NT2/D1 (cell line): ENCODE data around the gene CERS6.

Source experiments
- DNase-seq: peaks from one replicate; pipeline ENCODE4 v3.0.0-alpha.2; 2011; ENCODE audit warnings: low read depth, low spot score
- H3K27me3 ChIP-seq: 2 replicates; pipeline ENCODE4 v1.6.0; 2011; ENCODE audit warnings: mild to moderate bottlenecking; ENCODE audit not compliant: insufficient read length, insufficient read depth
- H3K36me3 ChIP-seq: 2 replicates; pipeline ENCODE4 v1.6.1; 2011; ENCODE audit warnings: mild to moderate bottlenecking, low read length, mixed read lengths; ENCODE audit not compliant: insufficient read depth, insufficient read length
- H3K4me1 ChIP-seq: 2 replicates; pipeline ENCODE4 v1.5.1; 2011; ENCODE audit not compliant: insufficient read depth, insufficient read length
- H3K4me3 ChIP-seq: 2 replicates; pipeline ENCODE4 v1.5.1; 2011; ENCODE audit warnings: low read depth; ENCODE audit not compliant: insufficient read length
- H3K9ac ChIP-seq: 2 replicates; pipeline ENCODE4 v1.6.0; 2011; ENCODE audit warnings: low read depth; ENCODE audit not compliant: insufficient read length
- H3K9me3 ChIP-seq: 2 replicates; pipeline ENCODE4 v1.5.1; 2011; ENCODE audit warnings: mild to moderate bottlenecking, low read length; ENCODE audit not compliant: insufficient read depth
- SUZ12 ChIP-seq: IDR thresholded peaks from 2 replicates; pipeline ENCODE4 v1.6.1; 2011; ENCODE audit not compliant: insufficient read length, insufficient read depth; ENCODE audit errors: extremely low read depth
- YY1 ChIP-seq: IDR thresholded peaks from 2 replicates; pipeline ENCODE4 v1.6.1; 2011; ENCODE audit not compliant: insufficient read length, insufficient read depth
- ZNF274 ChIP-seq: IDR thresholded peaks from 2 replicates; pipeline ENCODE4 v1.6.1; 2011; ENCODE audit warnings: mild to moderate bottlenecking, low read depth, low read length

The CERS6 gene

DNA sequence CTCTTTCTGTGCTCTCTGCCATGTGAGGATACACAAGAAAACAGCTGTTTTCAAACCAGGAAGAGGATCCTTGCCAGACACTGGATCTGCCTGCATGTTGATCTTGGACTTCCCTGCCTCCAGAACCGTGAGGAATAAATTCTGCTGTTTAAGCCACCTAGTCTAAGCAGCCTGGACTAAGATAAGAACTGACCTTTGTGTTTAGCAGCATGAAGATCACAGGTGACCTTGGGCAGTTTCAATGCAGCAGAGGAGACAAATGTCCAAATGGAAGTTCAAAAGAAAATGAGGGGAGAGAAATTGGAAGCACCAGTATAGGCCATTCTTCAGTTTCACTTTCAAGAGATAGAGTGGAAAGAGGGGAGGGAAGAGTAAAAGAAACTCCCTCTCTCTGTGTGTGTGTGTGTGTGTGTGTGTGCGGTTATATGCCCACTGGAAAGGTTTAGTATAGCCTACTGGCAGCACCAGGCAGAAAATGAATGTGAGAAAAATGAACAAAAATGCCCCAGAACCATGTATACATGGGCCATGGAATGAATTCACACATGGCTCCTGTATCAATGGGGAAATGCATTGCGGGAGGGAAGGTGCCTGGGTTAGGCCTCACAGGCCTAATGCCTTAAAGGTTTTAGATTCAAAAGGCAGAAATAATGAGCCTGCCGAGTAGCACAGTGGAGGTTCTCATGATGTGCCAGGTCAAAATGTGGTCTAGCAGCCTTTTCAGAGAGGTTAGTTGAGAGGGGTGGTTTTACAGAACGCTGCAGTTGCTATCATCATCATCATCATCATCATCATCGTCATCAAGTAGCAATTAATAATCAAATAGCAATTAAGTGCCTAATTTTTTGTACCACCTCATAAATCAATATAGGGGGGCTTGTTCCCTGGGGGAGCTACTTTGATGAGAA is 1.1 kb upstream of the CERS6 start:
- Histone ChIP-seq H3K36me3 (peaks cover 8% of the 10 kb centered on the region), H3K27me3 (peaks cover 6% of the 10 kb centered on the region), H3K9me3 (0 out of 2 replicates have a peak, but pooled peaks cover 11% of the 10 kb centered on the region), H3K4me3 (peak overlapping the region; percentile 93), H3K4me1 (peaks cover 2% of the 10 kb centered on the region), H3K9ac (peak overlapping the region; percentile 80)
- no peak for DNase-seq
- TF ChIP-seq YY1 = no peak

DNA sequence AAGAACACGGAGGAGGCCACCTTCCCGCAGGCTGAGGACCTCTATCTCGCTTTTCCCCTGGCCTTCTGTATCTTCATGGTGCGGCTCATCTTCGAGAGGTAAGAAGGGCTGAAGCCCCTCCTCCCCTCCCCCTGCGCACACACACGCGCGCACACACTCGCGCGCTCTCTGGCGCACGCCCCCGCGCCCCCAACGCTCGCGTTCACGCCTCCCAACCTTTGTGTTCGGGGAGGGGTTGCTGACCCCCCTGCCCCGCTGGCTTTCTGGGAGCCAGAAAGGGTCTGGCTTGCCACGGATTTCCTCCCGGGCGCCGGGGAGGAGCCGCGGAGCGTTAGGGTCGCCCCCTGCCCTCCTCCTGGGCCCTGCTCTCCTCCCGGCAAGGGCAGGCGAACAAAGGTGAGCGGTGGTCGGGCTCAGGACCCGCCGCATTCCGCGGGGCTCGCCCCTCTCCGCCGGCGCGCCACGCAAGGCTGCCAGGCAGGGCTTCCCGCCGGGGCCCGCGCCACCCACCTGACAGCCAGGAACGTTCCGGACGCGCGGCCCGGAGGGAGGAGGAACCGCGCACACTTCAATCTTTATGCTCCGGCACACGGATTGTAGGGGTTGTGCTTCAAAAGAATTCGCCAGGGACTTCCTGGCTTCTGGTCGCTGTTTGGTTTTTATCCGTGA is 583 bp downstream of the CERS6 start:
- H3K27me3 ChIP-seq = peaks cover 6% of the 10 kb centered on the region

DNA sequence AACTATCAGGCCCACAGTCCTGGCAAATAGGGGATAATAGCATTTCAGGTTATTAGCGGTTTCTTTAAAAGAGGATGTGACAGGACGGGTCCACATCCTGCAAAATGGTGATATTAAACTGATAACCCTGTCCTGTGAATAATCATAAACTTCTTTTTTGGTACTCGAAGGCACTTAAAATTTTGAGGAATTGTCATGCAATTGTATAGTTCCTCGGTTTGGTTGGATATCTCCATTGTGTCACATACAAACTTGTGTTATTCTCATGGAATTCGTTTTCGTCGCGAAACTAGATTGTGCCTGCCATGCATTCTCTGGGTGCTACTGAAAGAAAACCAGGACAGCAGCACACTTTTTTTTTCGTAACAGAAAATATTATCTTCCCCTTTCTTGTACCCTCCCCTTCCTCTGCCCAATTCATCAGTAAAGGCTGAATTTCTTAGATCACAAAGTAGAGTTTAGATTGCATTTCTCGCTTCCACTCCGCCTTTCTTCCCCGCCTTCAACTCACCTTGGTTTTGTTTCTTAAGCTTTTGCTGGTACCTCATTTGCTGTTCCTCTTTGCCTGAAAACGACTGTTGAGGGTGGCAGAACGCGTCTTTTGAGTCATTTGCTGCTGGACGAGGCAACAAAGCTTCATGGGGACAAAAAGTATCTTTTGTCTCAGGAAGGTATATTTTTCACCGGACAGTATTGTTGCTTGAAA is 1.3 kb downstream of the CERS6 start:
- peak overlapping the region; percentile 93 for H3K4me3 ChIP-seq
- H3K36me3 ChIP-seq = peaks cover 8% of the 10 kb centered on the region
- H3K9ac ChIP-seq = peak overlapping the region; percentile 93
- TF ChIP-seq SUZ12 (no peak), ZNF274 (no peak), YY1 (no peak)
- peaks cover 6% of the 10 kb centered on the region for H3K27me3 ChIP-seq
- no peaks in the 10 kb centered on the region for H3K4me1 ChIP-seq
- H3K9me3 ChIP-seq = 0 out of 2 replicates have a peak, but pooled peaks cover 11% of the 10 kb centered on the region
- no peak for DNase-seq

More for the DNA sequence above, 583 bp downstream of the CERS6 start:
- Histone ChIP-seq H3K4me3 (peak overlapping the region; percentile 93), H3K4me1 (no peaks in the 10 kb centered on the region), H3K9me3 (0 out of 2 replicates have a peak, but pooled peaks cover 11% of the 10 kb centered on the region), H3K9ac (peak overlapping the region; percentile 93), H3K36me3 (peaks cover 8% of the 10 kb centered on the region)
- no peak for DNase-seq
- no peak for TF ChIP-seq YY1
- no peak for TF ChIP-seq SUZ12
- no peak for TF ChIP-seq ZNF274

GRCh38 chr2:168458139-168458538 is 2.1 kb downstream of the CERS6 start:
- Histone ChIP-seq H3K9ac (no peak overlapping the region), H3K9me3 (0 out of 2 replicates have a peak, but pooled peaks cover 11% of the 10 kb centered on the region), H3K4me3 (no peak overlapping the region), H3K4me1 (no peaks in the 10 kb centered on the region), H3K27me3 (peaks cover 6% of the 10 kb centered on the region), H3K36me3 (peaks cover 8% of the 10 kb centered on the region)
- no peak for DNase-seq
- no peak for TF ChIP-seq ZNF274
- no peak for TF ChIP-seq YY1
- TF ChIP-seq SUZ12 = no peak

GRCh38 chr2:168459256-168459655 is 3.2 kb downstream of the CERS6 start:
- no peaks in the 10 kb centered on the region for H3K4me1 ChIP-seq
- peaks cover 5% of the 10 kb centered on the region for H3K27me3 ChIP-seq
- no peak overlapping the region for H3K4me3 ChIP-seq
- TF ChIP-seq ZNF274 (no peak), SUZ12 (no peak), YY1 (no peak)
- H3K9me3 ChIP-seq = 0 out of 2 replicates have a peak, but pooled peaks cover 10% of the 10 kb centered on the region
- peaks cover 8% of the 10 kb centered on the region for H3K36me3 ChIP-seq
- H3K9ac ChIP-seq = no peak overlapping the region
- no peak for DNase-seq

DNA sequence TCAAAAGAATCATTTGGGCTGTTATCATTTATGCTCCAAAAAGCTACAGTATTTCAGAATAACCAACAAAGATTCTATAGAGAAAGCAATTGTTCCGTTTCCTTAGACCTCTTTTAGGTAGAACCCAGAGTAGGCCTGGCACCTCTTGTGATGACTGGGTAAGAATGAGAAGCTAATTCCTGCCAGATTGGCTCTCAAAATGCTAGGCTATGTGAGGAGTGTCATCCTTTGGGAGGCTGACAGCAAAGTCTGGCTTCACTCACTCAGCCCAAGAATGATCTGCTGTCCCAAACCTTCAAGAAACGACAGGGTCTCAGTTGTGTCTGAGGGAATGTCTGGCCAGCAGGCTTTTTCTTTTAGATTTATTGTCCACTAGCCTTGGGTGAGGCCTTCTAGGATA is 4.5 kb downstream of the CERS6 start:
- H3K4me1 ChIP-seq = no peaks in the 10 kb centered on the region
- DNase-seq = no peak
- no peak overlapping the region for H3K9ac ChIP-seq
- peaks cover 8% of the 10 kb centered on the region for H3K36me3 ChIP-seq
- no peaks in the 10 kb centered on the region for H3K9me3 ChIP-seq
- H3K27me3 ChIP-seq = no peaks in the 10 kb centered on the region
- no peak for TF ChIP-seq ZNF274
- no peak for TF ChIP-seq YY1
- no peak for TF ChIP-seq SUZ12
- H3K4me3 ChIP-seq = no peak overlapping the region
